Stimulated activated CD8-positive, alpha-beta memory T cell treated with anti-CD3 and anti-CD28 coated beads, Interleukin-2, amount 100 ng/mL, for 48 hours (primary cell): ENCODE measurements around the gene MSI2.

Experiments
- DNase-seq, 2 donors: peaks; one replicate each; pipeline ENCODE4 v3.0.0-alpha.2; 2020; ENCODE audit warnings: low read depth in 2 of 2

MSI2 gene

GRCh38 chr17:57541049-57541448, 284.7 kb downstream of the MSI2 start:
- DNase-seq = no peak

GRCh38 chr17:57541472-57542394, 285.4 kb downstream of the MSI2 start:
- no peak for DNase-seq

- DNase-seq = no peak
These were observed 286.2 kb downstream of the MSI2 start for GRCh38 chr17:57542510-57542909.

- DNase-seq = no peak
These were observed 286.9 kb downstream of the MSI2 start for GRCh38 chr17:57543230-57543629.

- DNase-seq = no peak
These were observed 288.1 kb downstream of the MSI2 start for GRCh38 chr17:57544401-57544800.

GRCh38 chr17:57544834-57545463, 288.6 kb downstream of the MSI2 start:
- DNase-seq = no peak

GRCh38 chr17:57545731-57546342, 289.5 kb downstream of the MSI2 start:
- no peak for DNase-seq

GRCh38 chr17:57548421-57549410, 292.4 kb downstream of the MSI2 start:
- DNase-seq = no peak

GRCh38 chr17:57549468-57549867, 293.1 kb downstream of the MSI2 start:
- DNase-seq = no peak

GRCh38 chr17:57550016-57550415, 293.7 kb downstream of the MSI2 start:
- DNase-seq = no peak

GRCh38 chr17:57550668-57551315, 294.5 kb downstream of the MSI2 start:
- DNase-seq = no peak

- DNase-seq = no peak
These were observed 295.2 kb downstream of the MSI2 start for GRCh38 chr17:57551321-57552079.

GRCh38 chr17:57552114-57552624, 295.8 kb downstream of the MSI2 start:
- DNase-seq = peak; percentile 3 to 20

GRCh38 chr17:57553526-57553925, 297.2 kb downstream of the MSI2 start:
- DNase-seq = no peak

GRCh38 chr17:57553991-57554825, 297.9 kb downstream of the MSI2 start:
- DNase-seq = no peak

- DNase-seq = no peak
These were observed 298.7 kb downstream of the MSI2 start for GRCh38 chr17:57554826-57555635.

GRCh38 chr17:57555636-57556175, 299.4 kb downstream of the MSI2 start:
- no peak for DNase-seq

- DNase-seq = no peak
These were observed 300.0 kb downstream of the MSI2 start for GRCh38 chr17:57556320-57556719.
